Measurements from ENCODE around the gene LRRC2.

The LRRC2 gene

GRCh38 chr3:46471371-46471914 lies 94.7 kb downstream of the LRRC2 start:
- DNase-seq = no peak

GRCh38 chr3:46470831-46471230 lies 95.3 kb downstream of the LRRC2 start:
- DNase-seq = no peak

GRCh38 chr3:46469680-46470357 lies 96.3 kb downstream of the LRRC2 start:
- no peak for DNase-seq

GRCh38 chr3:46468753-46469600 lies 97.1 kb downstream of the LRRC2 start:
- no peak for DNase-seq

- no peak for DNase-seq
These were observed 98.5 kb downstream of the LRRC2 start for GRCh38 chr3:46467562-46467961.

- DNase-seq = no peak
These were observed 99.2 kb downstream of the LRRC2 start for GRCh38 chr3:46466871-46467403.

GRCh38 chr3:46466273-46466672 lies 99.8 kb downstream of the LRRC2 start:
- no peak for DNase-seq
